NCI-H1436 treated with DMSO at 0.1 percent for 48 hours (cell line): ENCODE results near the gene SOCS3.
"Not testable (repeated sequence)": the region's sequence is repeated elsewhere in the genome, so short reads cannot be mapped to it uniquely, and the experiment has no call there.

ENCODE experiments used
- DNase-seq: peaks from one replicate; lab custom pipeline; 2025; lab: John Stamatoyannopoulos, UW

Gene SOCS3

DNA sequence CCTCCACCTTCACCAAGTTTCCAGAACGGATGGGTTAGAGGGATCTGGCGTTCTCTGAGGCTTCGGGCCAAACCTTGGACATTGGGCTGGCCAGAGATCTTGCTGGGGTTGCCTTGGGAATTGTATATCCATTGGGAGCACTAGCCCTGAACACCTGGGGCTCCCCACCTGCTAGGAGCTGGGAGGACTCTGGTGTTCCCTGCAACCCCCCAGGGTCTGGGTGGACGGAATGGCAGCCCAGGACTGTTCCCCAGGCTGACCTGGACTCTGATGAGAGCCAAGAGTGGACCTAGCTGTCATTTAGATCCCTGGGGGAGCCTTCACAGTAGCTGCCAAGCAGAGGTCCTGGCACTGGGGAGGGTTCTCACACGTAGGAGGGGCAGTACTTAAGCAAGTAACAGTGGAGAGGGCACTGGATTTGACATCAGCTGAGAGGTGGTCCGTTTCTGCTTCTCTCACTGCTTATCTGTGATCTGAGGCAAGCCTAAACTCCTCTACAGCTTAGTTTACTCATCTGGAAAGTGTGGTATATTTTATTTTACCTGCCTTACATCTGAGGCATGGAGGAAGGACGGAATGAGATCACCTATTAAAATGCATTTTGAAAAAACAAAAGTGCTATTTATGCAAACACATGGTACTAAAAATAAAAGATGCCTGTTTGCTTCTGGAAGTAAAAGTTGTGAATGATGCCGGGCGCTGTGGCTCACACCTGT is 11.7 kb downstream of the SOCS3 start:
- DNase-seq, result no peak

- no peak for DNase-seq
Measured at GRCh38 chr17:78347453-78347852, 12.4 kb downstream of the SOCS3 start.

DNA sequence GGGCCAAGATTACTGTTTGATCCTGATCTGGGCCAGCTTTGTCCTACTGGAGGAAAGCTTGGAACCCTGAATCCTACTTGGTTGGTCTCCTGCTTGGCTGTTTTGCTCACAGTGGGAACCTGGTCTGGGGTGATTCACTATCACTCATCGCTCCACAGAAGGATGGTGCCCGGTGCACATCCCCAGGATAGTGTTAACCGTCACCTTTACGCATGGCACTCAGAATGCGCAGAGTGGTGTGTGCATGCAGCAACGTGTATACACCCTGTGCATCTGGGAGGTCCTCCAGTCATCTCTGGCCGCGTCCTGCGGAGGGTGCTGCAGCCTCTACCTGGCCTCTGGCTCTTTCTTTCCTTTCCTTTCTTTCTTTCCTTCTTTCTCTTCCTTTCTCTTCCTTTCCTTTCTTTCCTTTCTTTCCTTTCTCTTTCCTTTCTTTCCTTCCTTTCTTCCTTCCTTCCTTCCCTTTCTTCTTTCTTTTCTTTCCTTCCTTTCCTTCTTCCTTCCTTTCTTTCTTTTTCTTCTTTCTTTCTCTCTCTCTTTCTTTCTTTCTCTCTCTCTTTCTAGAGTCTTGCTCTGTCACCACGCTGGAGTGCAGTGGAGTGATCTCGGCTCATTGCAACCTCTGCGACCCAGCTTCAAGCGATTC is 13.1 kb downstream of the SOCS3 start:
- DNase-seq, result no peak

DNA sequence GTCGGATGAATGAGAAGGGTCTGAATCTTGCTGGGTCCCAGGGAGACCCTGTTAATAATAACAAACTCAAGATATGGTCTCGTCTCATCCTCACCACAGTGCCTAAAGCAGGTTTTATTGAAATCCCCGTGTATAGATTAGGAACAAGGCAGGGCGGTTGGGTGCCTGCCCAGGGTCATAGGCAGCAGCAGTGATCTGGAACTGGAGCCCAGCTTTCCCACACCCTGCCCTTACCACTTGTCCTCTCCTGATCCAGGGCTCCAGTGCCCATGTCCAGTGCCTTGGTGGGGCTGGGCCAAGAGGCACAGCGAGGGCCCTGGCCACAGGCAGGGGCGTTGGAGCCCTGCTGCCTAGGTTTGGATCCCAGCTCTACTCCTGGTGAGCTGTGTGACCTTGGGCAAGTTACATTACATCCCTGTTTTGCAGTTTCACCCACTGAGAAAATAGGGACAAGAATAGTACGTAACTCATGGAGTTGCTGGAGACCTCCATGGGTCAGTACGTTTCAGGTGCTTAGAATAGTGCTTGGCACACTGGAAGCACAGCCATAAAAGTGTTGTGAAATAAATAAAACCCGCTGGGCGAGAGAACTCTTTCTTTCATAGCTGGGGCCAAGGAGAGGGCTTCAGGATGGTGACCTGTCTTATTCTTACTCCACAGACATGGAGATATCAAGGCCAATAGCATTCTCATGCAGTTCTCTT is 13.9 kb downstream of the SOCS3 start:
- no peak for DNase-seq

- DNase-seq, result no peak
Measured at GRCh38 chr17:78345172-78345571, 14.7 kb downstream of the SOCS3 start.

- DNase-seq, result no peak
Measured at GRCh38 chr17:78344666-78345065, 15.2 kb downstream of the SOCS3 start.

GRCh38 chr17:78343543-78344201 is 16.2 kb downstream of the SOCS3 start:
- no peak for DNase-seq

GRCh38 chr17:78343187-78343542 is 16.7 kb downstream of the SOCS3 start:
- DNase-seq, result no peak

GRCh38 chr17:78342449-78343186 is 17.3 kb downstream of the SOCS3 start:
- no peak for DNase-seq

DNA sequence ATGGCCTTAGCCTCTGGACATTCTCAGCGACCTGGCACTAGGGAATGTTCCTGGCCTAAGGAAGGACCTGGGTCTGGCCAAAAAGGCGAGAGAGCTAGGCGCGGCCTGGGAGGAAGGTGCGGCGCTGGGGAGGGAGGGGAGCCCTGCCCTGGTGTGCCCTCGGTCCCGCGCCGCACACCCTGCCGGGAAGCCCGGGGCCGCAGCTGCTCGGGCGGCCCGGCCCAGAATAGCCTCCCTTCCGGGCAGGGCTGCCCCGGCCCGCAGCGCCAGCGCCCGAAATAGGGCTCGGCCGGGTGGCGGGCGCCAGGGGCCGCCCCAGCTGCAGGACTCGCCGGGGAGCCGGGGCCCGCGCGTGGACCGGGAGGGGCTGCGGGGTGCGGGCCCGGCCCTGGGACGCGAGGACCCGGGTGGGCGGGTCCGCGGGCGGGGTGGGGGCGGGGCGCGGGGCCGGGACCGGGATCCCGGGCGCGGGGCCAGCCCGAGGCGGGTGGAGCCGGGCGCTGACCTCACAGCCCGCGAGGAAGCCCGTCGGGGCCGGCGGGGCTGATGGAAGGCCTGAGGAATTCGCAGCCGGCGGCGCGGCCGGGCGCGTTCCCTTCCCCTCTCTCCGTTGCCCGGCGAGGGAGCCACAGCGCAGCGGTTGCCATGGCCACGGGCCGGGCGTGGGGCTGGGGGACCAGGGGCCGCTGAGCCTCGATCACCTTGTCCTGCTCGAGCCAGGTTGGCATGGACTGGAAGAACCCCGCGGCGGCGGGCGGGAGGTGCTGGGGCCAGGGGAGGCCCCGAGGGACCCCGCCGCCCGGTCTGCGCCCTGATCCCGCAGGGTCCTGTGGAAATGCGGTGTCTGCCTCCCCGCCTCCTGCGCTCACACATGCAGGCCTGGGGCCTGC is 18.1 kb downstream of the SOCS3 start:
- DNase-seq, result no peak

DNA sequence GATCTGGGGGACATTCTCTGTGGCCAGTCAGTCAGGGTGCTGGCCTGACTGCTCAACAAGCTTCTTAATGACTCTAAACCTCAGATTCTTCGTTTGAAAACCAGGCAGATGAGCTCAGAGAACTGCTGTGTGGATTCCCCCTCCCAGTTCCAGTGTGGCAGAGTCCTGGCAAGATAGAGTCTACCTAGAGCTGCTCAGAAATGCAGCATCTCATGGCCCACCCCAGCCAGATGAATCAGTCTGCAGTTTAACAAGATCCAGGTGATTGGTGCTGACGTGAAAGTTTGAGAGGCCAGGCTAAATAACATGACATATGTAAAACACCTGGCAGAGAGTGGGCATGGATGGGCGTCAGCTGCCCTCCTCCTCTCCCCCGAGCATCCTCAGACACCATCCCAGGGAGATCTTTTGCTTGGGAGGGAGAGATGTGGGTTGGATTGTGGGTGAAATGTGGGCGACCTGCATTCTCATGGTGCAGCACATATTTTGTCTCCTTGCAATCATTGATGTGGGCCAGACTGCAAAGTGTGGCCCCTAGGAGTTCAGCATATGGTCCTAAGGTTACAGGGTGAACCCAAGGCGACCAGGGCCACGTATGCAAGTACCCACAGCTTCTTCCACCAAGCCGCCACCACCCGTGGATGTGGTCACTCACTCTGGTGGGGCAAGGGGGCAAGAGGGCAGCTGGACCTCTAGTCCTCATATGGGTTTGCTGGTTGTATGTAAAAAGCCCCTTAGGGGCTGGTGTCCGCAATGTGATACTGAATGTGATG is 19.5 kb downstream of the SOCS3 start:
- no peak for DNase-seq

DNA sequence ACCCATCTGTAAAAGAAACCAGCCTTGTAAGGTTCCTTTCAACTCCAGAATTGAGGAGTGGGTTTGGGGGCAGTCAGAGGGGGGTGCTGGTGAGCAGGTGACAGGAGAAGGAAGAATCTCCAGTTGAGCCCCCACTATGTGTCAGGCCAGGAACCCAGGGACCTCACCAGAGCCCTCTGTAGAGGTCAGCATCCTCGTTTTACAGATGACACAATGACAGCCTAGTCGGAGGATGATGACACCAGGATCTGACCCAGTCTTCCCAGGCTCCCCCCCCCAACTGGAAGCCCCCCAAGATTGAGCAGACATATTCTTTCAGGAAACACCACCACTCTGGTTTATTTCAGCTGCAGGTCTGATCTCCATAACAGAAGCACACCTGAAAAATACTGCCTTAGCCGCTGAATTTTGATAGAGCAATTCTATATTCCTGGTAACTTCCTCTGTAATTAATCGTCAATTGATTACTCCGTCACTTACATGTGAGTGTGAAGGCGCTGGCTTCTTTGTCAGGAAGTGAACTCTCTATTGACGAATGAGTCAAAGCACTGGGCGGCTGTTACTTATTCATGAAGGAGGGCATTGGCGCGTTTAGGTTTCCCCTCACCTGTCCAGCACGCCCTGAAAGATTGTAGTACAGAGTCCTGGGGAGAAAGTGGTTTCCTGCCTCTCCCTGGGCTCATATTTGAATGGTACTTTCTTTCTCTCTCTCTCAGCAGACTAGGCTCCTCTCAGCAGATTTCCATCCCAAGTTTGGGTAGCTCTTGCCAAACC is 21.2 kb downstream of the SOCS3 start:
- no peak for DNase-seq

DNA sequence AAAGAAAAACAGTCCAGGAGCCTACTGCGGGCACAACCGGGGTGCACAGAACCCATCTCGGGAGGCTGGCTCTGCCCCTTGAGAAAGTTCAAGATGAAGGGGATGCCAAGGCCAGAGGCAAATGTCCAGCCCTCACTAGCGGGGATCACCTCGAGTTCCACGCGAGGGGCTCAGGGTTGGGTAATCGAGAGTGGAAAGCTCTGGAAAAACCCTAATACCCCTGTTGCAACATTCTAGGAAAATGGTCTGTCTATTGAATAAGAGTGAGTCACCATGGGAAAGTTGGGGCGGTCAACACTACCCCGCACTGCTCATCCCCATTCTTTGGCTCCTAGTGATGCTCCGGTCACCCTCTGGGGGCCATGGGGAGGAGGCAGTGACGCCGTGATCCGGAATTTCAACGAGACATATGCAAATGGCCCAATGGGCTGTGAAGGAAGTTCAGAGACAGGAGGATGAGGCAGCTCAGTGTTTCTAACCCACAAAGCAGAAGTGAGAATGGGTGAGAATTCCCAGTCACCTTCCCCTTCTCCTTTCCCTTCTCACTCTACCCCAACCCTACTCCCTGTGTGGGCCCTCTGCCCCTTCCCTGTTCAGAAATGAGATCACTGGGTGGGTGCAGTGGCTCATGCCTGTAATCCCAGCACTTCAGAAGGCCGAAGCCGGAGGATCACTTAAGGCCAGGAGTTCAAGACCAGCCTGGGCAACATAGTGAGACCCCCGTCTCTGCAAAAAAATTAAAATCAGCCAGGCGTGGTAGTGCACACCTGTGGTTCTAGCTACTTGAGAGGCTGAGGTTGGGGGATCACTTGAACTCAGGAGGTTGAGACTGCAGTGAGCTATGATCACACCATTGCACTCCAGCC is 22.4 kb downstream of the SOCS3 start:
- DNase-seq, result no peak

DNA sequence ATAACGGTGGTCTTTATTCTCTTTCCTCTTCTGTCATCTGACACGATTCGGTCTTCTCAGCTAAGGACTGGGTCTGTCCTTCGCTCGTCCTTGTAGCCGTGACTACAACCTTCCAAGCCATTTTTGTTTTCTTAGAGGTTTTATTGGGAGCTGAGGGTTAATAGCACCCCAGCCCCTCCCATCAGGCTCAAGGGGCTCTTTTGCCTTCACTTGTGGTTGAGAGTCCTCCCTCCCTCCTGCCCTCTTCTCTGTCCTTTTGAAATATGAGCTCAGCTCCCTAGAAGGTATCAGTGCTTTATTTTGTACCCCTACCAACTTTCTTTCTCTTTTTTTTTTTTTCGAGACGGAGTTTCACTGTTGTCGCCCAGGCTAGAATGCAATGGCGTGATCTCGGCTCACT is 24.7 kb downstream of the SOCS3 start:
- DNase-seq, result no peak

GRCh38 chr17:78332991-78333390 is 26.9 kb downstream of the SOCS3 start:
- DNase-seq, result no peak

DNA sequence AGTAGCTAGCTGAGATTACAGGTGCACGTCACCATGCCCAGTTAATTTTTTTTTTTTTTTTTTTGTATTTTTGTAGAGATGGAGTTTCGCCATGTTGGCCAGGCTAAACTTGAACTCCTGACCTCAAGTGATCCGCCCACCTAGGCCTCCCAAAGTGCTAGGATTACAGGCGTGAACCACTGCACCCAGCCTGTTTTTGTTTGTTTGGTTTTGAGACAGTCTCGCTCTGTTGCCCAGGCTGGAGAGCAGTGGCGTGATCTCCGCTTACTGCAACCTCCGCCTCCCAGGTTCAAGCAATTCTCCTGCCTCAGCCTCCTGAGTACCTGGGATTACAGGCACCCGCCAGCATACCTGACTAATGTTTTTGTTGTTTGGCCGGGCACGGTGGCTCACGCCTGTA is 28.5 kb downstream of the SOCS3 start:
- not testable (repeated sequence) for DNase-seq

DNA sequence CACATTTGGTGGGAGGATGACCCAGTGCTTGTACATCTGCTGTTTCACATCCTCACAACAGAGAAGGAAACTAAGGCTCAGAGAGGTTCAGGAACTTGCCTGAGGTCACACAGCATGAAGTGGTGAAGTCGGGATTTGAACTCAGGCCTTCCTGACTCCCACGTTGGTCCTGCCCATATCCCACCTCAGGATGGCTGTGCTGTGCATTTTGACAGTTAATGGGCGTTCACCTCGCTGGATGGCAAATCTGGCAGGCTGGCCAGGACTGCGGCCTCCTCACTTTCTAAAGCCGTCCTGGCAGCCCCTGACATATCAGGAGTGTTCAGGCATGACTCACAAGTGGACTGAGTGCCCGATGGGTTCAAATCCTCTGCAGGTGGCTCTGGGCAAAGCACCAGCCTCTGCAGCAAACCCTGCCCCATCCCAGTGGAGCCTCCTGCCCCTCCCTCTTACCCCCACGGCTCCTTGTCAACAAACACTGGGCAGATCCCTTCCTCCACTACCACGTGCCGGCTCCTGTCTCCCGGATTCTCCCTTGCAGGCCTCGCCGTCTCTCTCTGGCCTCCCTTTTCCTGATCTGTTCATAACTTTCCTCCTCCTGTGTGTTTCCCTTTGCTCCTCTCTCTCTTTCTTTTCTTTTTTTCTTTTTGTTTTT is 29.2 kb downstream of the SOCS3 start:
- no peak for DNase-seq
